Right forelimb (tissue), 1 donor: Measurements from ENCODE around the gene MT1F.

Source experiments
- DNase-seq: peaks from one replicate; pipeline ENCODE4 v3.0.0-alpha.2; 2018

Gene MT1F

DNA sequence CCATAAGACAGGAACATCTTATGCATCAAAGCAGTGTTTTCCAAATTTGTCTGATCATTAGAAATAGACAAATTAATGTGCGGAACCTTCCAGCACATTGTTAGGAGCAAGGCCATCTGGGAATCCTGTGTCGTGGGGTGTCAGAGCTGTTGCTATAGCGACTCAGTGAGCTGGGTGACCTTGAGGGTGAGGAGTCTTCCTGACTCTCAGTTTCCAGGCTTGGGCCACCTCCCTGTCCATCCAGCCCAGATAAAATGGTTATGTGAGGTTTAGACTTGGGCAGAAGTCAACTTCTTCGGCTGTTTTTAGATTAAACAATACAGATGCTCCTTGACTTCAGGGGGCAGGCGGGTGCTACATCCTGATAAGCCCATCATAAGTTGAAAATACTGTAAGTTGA is 45.1 kb downstream of the MT1F start:
- no peak for DNase-seq
